GM23338 (cell line): ENCODE data around the gene RPS6KA3. TPM values are rescaled to one million over a fixed set of nuclear protein-coding genes. Genes with fewer than 3 reads are reported as not detected.

Source experiments
- ATAC-seq: fragments of 200-7000 bp; cut with Tn5 transposase; 3 replicates; pipeline ENCODE4 v1.9.1; 2020
- DNase-seq: peaks from one replicate; pipeline ENCODE4 v3.0.0-alpha.2; 2015; ENCODE audit warnings: low spot score
- H2AFZ ChIP-seq: fragments of 200-600 bp; sonication (generic); 2 replicates; pipeline ENCODE4 v1.8.0; 2016; ENCODE audit warnings: antibody characterized with exemption, mild to moderate bottlenecking, moderate library complexity
- H3F3A ChIP-seq: fragments of 200-600 bp; sonication (generic); replicated peaks from 2 replicates; pipeline ENCODE4 v1.8.0; 2017; ENCODE audit warnings: antibody characterized with exemption, mixed run types, low read depth
- H3K27ac ChIP-seq: fragments of 200-600 bp; sonication (generic); 2 replicates; pipeline ENCODE4 v1.6.1; 2016; ENCODE audit warnings: low read depth
- H3K27me3 ChIP-seq: fragments of 200-600 bp; sonication (generic); 2 replicates; pipeline ENCODE4 v1.8.0; 2016; ENCODE audit warnings: mild to moderate bottlenecking, mixed run types, moderate library complexity; ENCODE audit not compliant: insufficient read depth
- H3K36me3 ChIP-seq: fragments of 200-600 bp; sonication (generic); 2 replicates; pipeline ENCODE4 v1.8.0; 2016; ENCODE audit warnings: mild to moderate bottlenecking; ENCODE audit not compliant: insufficient read depth
- H3K4me1 ChIP-seq: fragments of 200-600 bp; sonication (generic); 2 replicates; pipeline ENCODE4 v1.8.0; 2016; ENCODE audit warnings: mild to moderate bottlenecking, moderate library complexity; ENCODE audit not compliant: insufficient read depth
- H3K4me2 ChIP-seq: fragments of 200-600 bp; sonication (generic); 2 replicates; pipeline ENCODE4 v1.7.1; 2017; ENCODE audit warnings: mixed run types
- H3K4me3 ChIP-seq: fragments of 200-600 bp; sonication (generic); 2 replicates; pipeline ENCODE4 v1.6.1; 2016; ENCODE audit warnings: mixed run types
- H3K79me2 ChIP-seq: fragments of 200-600 bp; sonication (generic); replicated peaks from 2 replicates; pipeline ENCODE4 v1.8.0; 2017; ENCODE audit warnings: mild to moderate bottlenecking; ENCODE audit not compliant: insufficient read depth
- H3K9me2 ChIP-seq: fragments of 200-600 bp; sonication (generic); 2 replicates; pipeline ENCODE4 v1.8.0; 2017; ENCODE audit not compliant: insufficient read depth
- H4K20me1 ChIP-seq: fragments of 200-600 bp; sonication (generic); replicated peaks from 2 replicates; pipeline ENCODE4 v1.8.0; 2017; ENCODE audit warnings: mild to moderate bottlenecking; ENCODE audit not compliant: insufficient read depth
- H3K27ac Mint-ChIP-seq: 2 replicates; pipeline ENCODE4 v1.8.0; 2020; ENCODE audit warnings: inconsistent platforms, mild to moderate bottlenecking, moderate library complexity, mixed read lengths
- H3K27me3 Mint-ChIP-seq: 3 replicates; pipeline ENCODE4 v1.8.0; 2022; ENCODE audit warnings: low read depth, mild to moderate bottlenecking, moderate library complexity, mixed read lengths, inconsistent platforms; ENCODE audit not compliant: insufficient read depth, poor library complexity
- H3K36me3 Mint-ChIP-seq: 3 replicates; pipeline ENCODE4 v1.8.0; 2021; ENCODE audit warnings: low read depth, mild to moderate bottlenecking, inconsistent platforms, moderate library complexity, mixed read lengths
- H3K4me1 Mint-ChIP-seq: 3 replicates; pipeline ENCODE4 v1.8.0; 2020; ENCODE audit warnings: mild to moderate bottlenecking, inconsistent platforms, mixed read lengths
- H3K4me3 Mint-ChIP-seq: 3 replicates; pipeline ENCODE4 v1.8.0; 2021; ENCODE audit warnings: moderate library complexity, mild to moderate bottlenecking, inconsistent platforms, mixed read lengths
- H3K9me3 Mint-ChIP-seq: 3 replicates; pipeline ENCODE4 v1.8.0; 2020; ENCODE audit warnings: moderate library complexity, mild to moderate bottlenecking, inconsistent platforms, mixed read lengths
- CREB1 ChIP-seq: fragments of 250-450 bp; sonication (Bioruptor Pico); IDR thresholded peaks from 2 replicates; pipeline ENCODE4 v1.5.0; 2020; ENCODE audit warnings: low read depth, mild to moderate bottlenecking, moderate library complexity
- CTCF ChIP-seq, 2 experiments: fragments of 200-600 bp in 1 of 2; sonication (generic) in 1 of 2; conservative IDR thresholded peaks; 2 replicates each; pipeline versions ENCODE4 v1.5.1 to v1.6.1; 2016 to 2017; ENCODE audit warnings: antibody characterized with exemption in 2 of 2, low read depth in 2 of 2, mild to moderate bottlenecking in 2 of 2, moderate library complexity in 1 of 2
- EZH2phosphoT487 ChIP-seq: fragments of 200-600 bp; sonication (generic); IDR thresholded peaks from one replicate; pipeline ENCODE4 v1.8.1; 2018; ENCODE audit warnings: antibody characterized with exemption; ENCODE audit not compliant: unreplicated experiment
- JUNB ChIP-seq: IDR thresholded peaks from one replicate; pipeline ENCODE4 v1.6.1; 2016; ENCODE audit warnings: antibody characterized with exemption; ENCODE audit not compliant: unreplicated experiment
- NANOG ChIP-seq: IDR thresholded peaks from 2 replicates; pipeline ENCODE4 v1.6.1; 2016; ENCODE audit warnings: antibody characterized with exemption, borderline replicate concordance
- POLR2AphosphoS5 ChIP-seq: IDR thresholded peaks from 2 replicates; pipeline ENCODE4 v1.6.1; 2016; ENCODE audit warnings: antibody characterized with exemption, low read depth
- REST ChIP-seq: IDR thresholded peaks from one replicate; pipeline ENCODE4 v1.6.1; 2018; ENCODE audit warnings: antibody characterized with exemption; ENCODE audit not compliant: unreplicated experiment
- STAT1 ChIP-seq: IDR thresholded peaks from one replicate; pipeline ENCODE4 v1.6.1; 2016; ENCODE audit warnings: antibody characterized with exemption; ENCODE audit not compliant: unreplicated experiment
- ZNF114 ChIP-seq: fragments of 250-450 bp; sonication (Bioruptor Pico); IDR thresholded peaks from 2 replicates; pipeline ENCODE4 v1.5.0; 2020; ENCODE audit warnings: mild to moderate bottlenecking, moderate library complexity
- ZNF331 ChIP-seq: fragments of 250-450 bp; sonication (Bioruptor Pico); IDR thresholded peaks from 2 replicates; pipeline ENCODE4 v1.5.0; 2020; ENCODE audit warnings: low read depth, mild to moderate bottlenecking, moderate library complexity
- ZNF462 ChIP-seq: fragments of 250-450 bp; sonication (Bioruptor Pico); IDR thresholded peaks from 2 replicates; pipeline ENCODE4 v1.5.0; 2020; ENCODE audit warnings: mild to moderate bottlenecking, moderate library complexity
- polyA plus RNA-seq: library from polyadenylated mRNA; unstranded; fragments of >200 nt; fragmentation: Nextera tagmentation; extraction: Ambion mirVana; gene quantifications from 2 replicates; pipeline ENCODE4 v1.2.1, GENCODE V29; 2016
- total RNA-seq: library from RNA; depleted of rRNA; stranded (reverse); fragments of >200 nt; shearing (Covaris generic); gene quantifications from 2 replicates; pipeline ENCODE4 v1.2.3, GENCODE V29; 2014

The RPS6KA3 gene
- total and polyA plus RNA-seq, 2 experiments from 2014 or later: 3.2 to 12.2 TPM

- TF ChIP-seq REST (no peak), CREB1 (no peak)
Measured at GRCh38 chrX:20147561-20147960, 119.1 kb downstream of the RPS6KA3 start (continued).

- Histone ChIP-seq H3K4me2 (no peak overlapping the region), H3F3A (no peaks in the 10 kb centered on the region), H2AFZ (no peak overlapping the region), H3K36me3 (no peaks in the 10 kb centered on the region; the same call in 1 of the 2 replicates), H3K4me3 (no peak overlapping the region), H3K9me2 (no peaks in the 10 kb centered on the region), H3K4me1 (no peaks in the 10 kb centered on the region; the same call in 1 of the 2 replicates), H3K27me3 (no peaks in the 10 kb centered on the region), H3K79me2 (peaks cover 20% of the 10 kb centered on the region), H3K27ac (no peak overlapping the region), H4K20me1 (peaks cover 7% of the 10 kb centered on the region; the same call in 1 of the 2 replicates)
- ATAC-seq: no peak
- H3K4me3 Mint-ChIP-seq: no peak overlapping the region
- DNase-seq: no peak
- peaks cover 4% of the 10 kb centered on the region for H3K27me3 Mint-ChIP-seq
- peaks cover 10% of the 10 kb centered on the region; the same call in 2 of the 3 replicates for H3K36me3 Mint-ChIP-seq
- H3K4me1 Mint-ChIP-seq: peaks cover 7% of the 10 kb centered on the region; the same call in 2 of the 3 replicates
- no peaks in the 10 kb centered on the region for H3K9me3 Mint-ChIP-seq
- H3K27ac Mint-ChIP-seq: no peak overlapping the region
- TF ChIP-seq CTCF (conservative IDR thresholded peaks at IDR 0.05; ENCODE audit: low read depth in 2 of 2) (no peak), POLR2AphosphoS5 (no peak), EZH2phosphoT487 (no peak), ZNF114 (CRISPR knock-in tag) (no peak), REST (no peak), ZNF462 (CRISPR knock-in tag) (no peak), ZNF331 (CRISPR knock-in tag) (no peak), NANOG (no peak), JUNB (no peak), STAT1 (no peak)
Measured at GRCh38 chrX:20144491-20144890, 122.2 kb downstream of the RPS6KA3 start.
